Astrocyte (in vitro differentiated cells and primary cell): ENCODE measurements around the gene CEACAM1. TPM values are rescaled to one million over a fixed set of nuclear protein-coding genes. Genes with fewer than 3 reads are reported as not detected.
"Not testable (repeated sequence)": the region's sequence is repeated elsewhere in the genome, so short reads cannot be mapped to it uniquely, and the experiment has no call there.

Experiments
- DNase-seq: peaks from one replicate; pipeline ENCODE4 v3.0.0-alpha.2; 2010; ENCODE audit warnings: low read depth
- FAIRE-seq: peaks from 2 replicates; lab custom pipeline; 2011; peaks lifted over from hg19 to GRCh38; lab: Jason Lieb, UNC
- H2AFZ ChIP-seq: 2 replicates; pipeline ENCODE4 v1.6.0; 2012; ENCODE audit warnings: low read depth, low read length, inconsistent platforms
- H3K27ac ChIP-seq: 2 replicates; pipeline ENCODE4 v1.5.1; 2011; ENCODE audit warnings: low read depth, low read length, inconsistent platforms
- H3K27me3 ChIP-seq: 2 replicates; pipeline ENCODE4 v1.6.0; 2011; ENCODE audit warnings: low read length, inconsistent platforms; ENCODE audit not compliant: insufficient read depth
- H3K36me3 ChIP-seq: 2 replicates; pipeline ENCODE4 v1.5.1; 2011; ENCODE audit warnings: low read length, inconsistent platforms; ENCODE audit not compliant: insufficient read depth
- H3K4me1 ChIP-seq: 2 replicates; pipeline ENCODE4 v1.5.1; 2011; ENCODE audit warnings: low read length, inconsistent platforms; ENCODE audit not compliant: insufficient read depth
- H3K4me2 ChIP-seq: 2 replicates; pipeline ENCODE4 v1.6.0; 2012; ENCODE audit warnings: low read length, inconsistent platforms
- H3K4me3 ChIP-seq: 2 replicates; pipeline ENCODE4 v1.5.1; 2011; ENCODE audit warnings: low read depth, mild to moderate bottlenecking, low read length, inconsistent platforms; ENCODE audit not compliant: insufficient read depth
- H3K79me2 ChIP-seq: 2 replicates; pipeline ENCODE4 v1.6.0; 2012; ENCODE audit warnings: mild to moderate bottlenecking, low read length, inconsistent platforms; ENCODE audit not compliant: insufficient read depth
- H3K9ac ChIP-seq: 2 replicates; pipeline ENCODE4 v1.6.0; 2012; ENCODE audit warnings: mild to moderate bottlenecking, low read length, inconsistent platforms
- H3K9me3 ChIP-seq: 2 replicates; pipeline ENCODE4 v1.5.1; 2012; ENCODE audit warnings: low read depth, mild to moderate bottlenecking, low read length, inconsistent platforms; ENCODE audit not compliant: insufficient read depth
- H4K20me1 ChIP-seq: 2 replicates; pipeline ENCODE4 v1.6.0; 2012; ENCODE audit warnings: low read length, inconsistent platforms; ENCODE audit not compliant: insufficient read depth
- H3K27ac Mint-ChIP-seq: one replicate; pipeline ENCODE4 v1.8.0; 2021; ENCODE audit warnings: mild to moderate bottlenecking, mixed read lengths; ENCODE audit not compliant: unreplicated experiment
- H3K27me3 Mint-ChIP-seq: one replicate; pipeline ENCODE4 v1.8.0; 2021; ENCODE audit warnings: low read depth, mixed read lengths; ENCODE audit not compliant: unreplicated experiment
- H3K36me3 Mint-ChIP-seq: one replicate; pipeline ENCODE4 v1.8.0; 2021; ENCODE audit warnings: low read depth, mixed read lengths; ENCODE audit not compliant: unreplicated experiment
- H3K4me1 Mint-ChIP-seq: one replicate; pipeline ENCODE4 v1.8.0; 2021; ENCODE audit warnings: low read depth, mixed read lengths; ENCODE audit not compliant: unreplicated experiment
- H3K4me3 Mint-ChIP-seq: one replicate; pipeline ENCODE4 v1.8.0; 2021; ENCODE audit warnings: mild to moderate bottlenecking, moderate library complexity, mixed read lengths; ENCODE audit not compliant: unreplicated experiment
- H3K9me3 Mint-ChIP-seq: one replicate; pipeline ENCODE4 v1.8.0; 2021; ENCODE audit warnings: mild to moderate bottlenecking, mixed read lengths; ENCODE audit not compliant: unreplicated experiment
- EZH2 ChIP-seq: IDR thresholded peaks from 2 replicates; pipeline ENCODE4 v1.6.1; 2012; ENCODE audit warnings: mild to moderate bottlenecking, low read length, inconsistent platforms; ENCODE audit not compliant: insufficient read depth
- total RNA-seq: library from RNA; stranded (reverse); gene quantifications from 2 replicates; pipeline ENCODE4 v1.2.1, GENCODE V29; 2021
- TF ChIP-seq, protein P1 (sequence below): IDR thresholded peaks from 2 replicates; pipeline ENCODE4 v1.5.1; 2011; ENCODE audit warnings: low read depth, mild to moderate bottlenecking, inconsistent platforms, low read length, moderate library complexity; ENCODE audit not compliant: insufficient read depth

CEACAM1 gene
- total RNA-seq, 1 donor from 2014 or later = 1.1 TPM

DNA sequence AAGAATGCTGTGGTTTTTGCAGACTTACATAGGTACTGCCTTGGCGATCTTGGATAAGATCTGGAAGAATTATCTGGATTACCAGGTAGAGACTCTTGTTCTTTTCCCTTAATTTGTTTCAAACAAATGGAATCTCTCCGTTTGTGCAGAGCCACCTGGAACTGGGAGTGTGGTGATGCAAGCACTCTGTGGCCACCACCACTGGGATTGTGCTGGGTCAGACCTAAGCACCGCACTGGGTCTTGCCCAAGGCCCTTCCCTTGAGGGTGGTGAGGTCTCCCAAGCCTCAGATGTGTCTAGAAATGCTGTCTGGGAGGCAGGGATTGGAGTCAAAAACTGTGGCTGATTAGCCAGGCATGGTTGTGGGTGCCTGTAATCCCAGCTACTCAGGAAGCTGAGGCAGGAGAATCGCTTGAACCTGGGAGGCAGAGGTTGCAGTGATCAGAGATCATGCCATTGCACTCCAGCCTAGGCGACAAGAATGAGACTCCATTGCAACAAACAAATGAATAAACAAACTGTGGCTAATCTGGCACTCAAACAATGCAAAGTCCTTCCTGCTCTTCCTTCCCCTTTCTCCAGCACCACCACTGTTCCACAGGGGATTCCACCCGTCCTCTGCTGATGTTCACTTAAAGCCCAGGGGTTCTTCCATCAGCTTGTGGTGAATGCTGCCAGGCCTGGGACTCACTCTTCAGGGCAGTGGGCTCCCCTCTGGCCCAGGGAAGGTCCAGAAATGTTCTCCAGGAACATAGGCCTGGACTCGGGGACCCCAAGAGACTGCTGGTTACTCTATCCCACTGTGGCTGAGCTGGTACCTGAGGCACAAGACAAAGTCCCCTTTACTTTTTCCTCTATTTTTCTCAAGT, 10.8 kb upstream of the CEACAM1 start:
- Histone ChIP-seq H3K79me2 (no peaks in the 10 kb centered on the region), H2AFZ (no peak overlapping the region), H3K27me3 (no peaks in the 10 kb centered on the region), H3K4me1 (no peaks in the 10 kb centered on the region), H3K27ac (no peak overlapping the region), H4K20me1 (no peaks in the 10 kb centered on the region), H3K9ac (no peak overlapping the region), H3K4me2 (no peak overlapping the region), H3K36me3 (no peaks in the 10 kb centered on the region), H3K4me3 (no peak overlapping the region), H3K9me3 (no peaks in the 10 kb centered on the region)
- H3K4me3 Mint-ChIP-seq = no peak overlapping the region
- FAIRE-seq (no peak), DNase-seq (no peak)
- TF ChIP-seq, protein P1, sequence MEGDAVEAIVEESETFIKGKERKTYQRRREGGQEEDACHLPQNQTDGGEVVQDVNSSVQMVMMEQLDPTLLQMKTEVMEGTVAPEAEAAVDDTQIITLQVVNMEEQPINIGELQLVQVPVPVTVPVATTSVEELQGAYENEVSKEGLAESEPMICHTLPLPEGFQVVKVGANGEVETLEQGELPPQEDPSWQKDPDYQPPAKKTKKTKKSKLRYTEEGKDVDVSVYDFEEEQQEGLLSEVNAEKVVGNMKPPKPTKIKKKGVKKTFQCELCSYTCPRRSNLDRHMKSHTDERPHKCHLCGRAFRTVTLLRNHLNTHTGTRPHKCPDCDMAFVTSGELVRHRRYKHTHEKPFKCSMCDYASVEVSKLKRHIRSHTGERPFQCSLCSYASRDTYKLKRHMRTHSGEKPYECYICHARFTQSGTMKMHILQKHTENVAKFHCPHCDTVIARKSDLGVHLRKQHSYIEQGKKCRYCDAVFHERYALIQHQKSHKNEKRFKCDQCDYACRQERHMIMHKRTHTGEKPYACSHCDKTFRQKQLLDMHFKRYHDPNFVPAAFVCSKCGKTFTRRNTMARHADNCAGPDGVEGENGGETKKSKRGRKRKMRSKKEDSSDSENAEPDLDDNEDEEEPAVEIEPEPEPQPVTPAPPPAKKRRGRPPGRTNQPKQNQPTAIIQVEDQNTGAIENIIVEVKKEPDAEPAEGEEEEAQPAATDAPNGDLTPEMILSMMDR = no peak
- no peak for TF ChIP-seq EZH2
- no peaks in the 10 kb centered on the region for H3K4me1 Mint-ChIP-seq
- no peaks in the 10 kb centered on the region for H3K9me3 Mint-ChIP-seq
- H3K27ac Mint-ChIP-seq = no peak overlapping the region
- no peaks in the 10 kb centered on the region for H3K36me3 Mint-ChIP-seq
- peaks cover 40% of the 10 kb centered on the region for H3K27me3 Mint-ChIP-seq

GRCh38 chr19:42535276-42535675, 7.0 kb upstream of the CEACAM1 start:
- not testable (repeated sequence) for H3K27me3 ChIP-seq, H4K20me1 ChIP-seq, H3K27ac Mint-ChIP-seq, H3K4me1 Mint-ChIP-seq, H3K36me3 ChIP-seq, H3K9me3 ChIP-seq, DNase-seq, H3K79me2 ChIP-seq, H2AFZ ChIP-seq, FAIRE-seq, H3K36me3 Mint-ChIP-seq, H3K27ac ChIP-seq, H3K9me3 Mint-ChIP-seq, H3K4me2 ChIP-seq, H3K9ac ChIP-seq, H3K4me1 ChIP-seq, H3K4me3 ChIP-seq, H3K4me3 Mint-ChIP-seq
- peaks cover 24% of the 10 kb centered on the region for H3K27me3 Mint-ChIP-seq

DNA sequence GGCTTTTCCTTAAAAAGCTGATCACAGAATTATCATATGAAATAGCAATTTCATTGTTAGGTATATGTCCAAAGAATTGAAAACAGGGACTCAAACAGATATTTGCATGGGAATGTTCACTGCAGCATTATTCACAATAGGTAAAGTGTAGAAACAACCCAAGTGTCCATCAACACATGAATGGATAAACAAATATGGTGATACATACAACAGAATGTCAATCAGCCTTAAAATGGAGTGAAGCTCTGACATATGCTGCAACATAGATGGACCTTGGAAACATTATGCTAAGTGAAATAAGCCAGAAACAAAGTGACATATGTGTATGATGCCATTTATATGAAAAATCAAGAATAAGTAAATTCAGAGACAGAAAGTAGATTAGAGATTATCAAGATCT, 6.1 kb upstream of the CEACAM1 start:
- FAIRE-seq = no peak
- no peak for DNase-seq
- Mint-ChIP-seq H3K36me3 (peaks cover 2% of the 10 kb centered on the region), H3K27ac (no peak overlapping the region), H3K27me3 (peaks cover 19% of the 10 kb centered on the region), H3K4me1 (no peaks in the 10 kb centered on the region), H3K4me3 (no peak overlapping the region), H3K9me3 (no peaks in the 10 kb centered on the region)
- TF ChIP-seq EZH2 = no peak
- TF ChIP-seq, protein P1 = no peak
- H4K20me1 ChIP-seq = no peaks in the 10 kb centered on the region
- no peaks in the 10 kb centered on the region for H3K27me3 ChIP-seq
- H3K79me2 ChIP-seq = no peaks in the 10 kb centered on the region
- no peak overlapping the region for H3K27ac ChIP-seq
- H3K36me3 ChIP-seq = no peaks in the 10 kb centered on the region
- no peaks in the 10 kb centered on the region for H3K4me1 ChIP-seq
- no peaks in the 10 kb centered on the region for H3K9me3 ChIP-seq
- H3K9ac ChIP-seq = no peak overlapping the region
- H2AFZ ChIP-seq = no peak overlapping the region
- no peak overlapping the region for H3K4me2 ChIP-seq
- H3K4me3 ChIP-seq = no peak overlapping the region
